NCI-H2171 (cell line): ENCODE results near the gene CPEB1.
"Not testable (repeated sequence)": the region's sequence is repeated elsewhere in the genome, so short reads cannot be mapped to it uniquely, and the experiment has no call there.

Experiments
- DNase-seq: peaks from one replicate; lab custom pipeline; 2025; lab: John Stamatoyannopoulos, UW

CPEB1 gene

GRCh38 chr15:82649226-82649999, 2.2 kb upstream of the CPEB1 start:
- no peak for DNase-seq

- no peak for DNase-seq
Observed at GRCh38 chr15:82648257-82649103, 1.3 kb upstream of the CPEB1 start.

- no peak for DNase-seq
Observed at GRCh38 chr15:82647835-82648256, 683 bp upstream of the CPEB1 start.

GRCh38 chr15:82646250-82647044, 716 bp downstream of the CPEB1 start:
- peak; percentile 46 for DNase-seq

GRCh38 chr15:82644967-82645852, 2.0 kb downstream of the CPEB1 start:
- not testable (repeated sequence) for DNase-seq

- DNase-seq = no peak
Observed at GRCh38 chr15:82643992-82644391, 3.2 kb downstream of the CPEB1 start.

DNA sequence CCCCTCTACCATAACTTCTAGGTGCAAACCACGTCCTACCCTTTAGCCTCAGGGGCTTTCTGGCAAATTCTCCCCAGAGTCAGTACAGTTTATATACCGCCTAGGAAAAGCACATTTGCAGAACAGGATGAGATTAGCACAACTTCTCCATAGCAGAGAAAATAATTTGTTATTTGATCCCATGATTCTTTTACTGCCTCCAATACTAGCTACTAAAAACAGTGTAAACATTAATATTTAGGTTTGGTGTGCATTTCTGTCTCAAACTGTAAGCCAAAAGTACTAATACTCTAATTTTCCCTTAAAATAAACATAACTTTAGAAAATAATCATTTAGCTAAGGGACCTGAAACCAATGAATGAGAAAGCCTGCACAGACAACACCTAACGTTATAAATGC, 4.5 kb downstream of the CPEB1 start:
- DNase-seq = no peak

DNA sequence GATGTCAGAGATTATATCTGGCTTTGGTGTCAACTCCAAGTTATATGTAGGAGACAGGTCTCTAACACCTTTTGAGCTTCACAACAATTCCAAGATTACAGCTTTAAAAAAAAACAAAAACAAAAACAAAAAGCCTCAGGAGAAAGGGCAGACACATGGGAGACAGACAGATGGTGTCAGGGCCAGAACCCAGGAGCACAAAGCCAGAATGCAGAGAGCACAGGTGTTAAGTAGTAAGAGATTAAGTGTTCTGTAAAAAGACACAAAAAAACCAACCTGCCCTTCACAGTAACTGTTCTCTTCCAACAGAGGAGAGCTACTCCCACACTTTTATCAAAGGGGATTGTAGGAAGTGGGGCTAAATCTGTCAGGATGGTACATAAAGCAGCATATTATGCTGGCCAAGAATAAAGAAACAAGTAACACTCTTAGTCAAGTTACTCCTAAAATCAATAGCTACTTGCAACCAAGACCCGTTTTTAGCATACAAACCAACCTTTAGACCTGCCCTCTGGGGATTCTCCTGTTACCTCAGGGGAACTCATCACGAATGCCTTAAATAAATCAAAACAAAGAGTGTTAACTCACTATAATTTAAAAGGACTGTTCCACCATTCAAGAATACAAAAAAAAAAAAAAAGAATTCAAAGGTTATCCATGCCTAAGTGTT, 5.9 kb downstream of the CPEB1 start:
- peak; percentile 65 for DNase-seq

GRCh38 chr15:82640672-82641071, 6.5 kb downstream of the CPEB1 start:
- no peak for DNase-seq

DNA sequence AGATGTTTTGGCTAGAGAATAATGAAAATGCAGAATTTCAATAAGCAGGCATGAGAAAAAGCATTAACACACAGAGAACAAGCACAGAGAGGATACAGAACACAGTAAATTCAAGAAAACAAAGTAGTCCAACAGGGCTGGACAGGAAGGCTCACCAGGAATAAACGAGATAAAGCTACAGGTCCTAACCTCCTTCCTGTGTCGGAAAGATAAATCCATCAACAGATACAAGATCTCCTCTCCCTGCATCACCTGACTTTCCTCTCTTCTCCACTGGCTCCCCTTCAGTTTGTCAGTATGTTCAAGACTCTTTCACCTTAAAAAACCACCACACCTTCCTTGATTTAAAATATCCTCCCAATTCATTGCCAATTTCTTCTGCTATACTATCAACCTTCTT, 11.4 kb downstream of the CPEB1 start:
- DNase-seq = no peak

GRCh38 chr15:82630033-82630432, 17.1 kb downstream of the CPEB1 start:
- DNase-seq = no peak

DNA sequence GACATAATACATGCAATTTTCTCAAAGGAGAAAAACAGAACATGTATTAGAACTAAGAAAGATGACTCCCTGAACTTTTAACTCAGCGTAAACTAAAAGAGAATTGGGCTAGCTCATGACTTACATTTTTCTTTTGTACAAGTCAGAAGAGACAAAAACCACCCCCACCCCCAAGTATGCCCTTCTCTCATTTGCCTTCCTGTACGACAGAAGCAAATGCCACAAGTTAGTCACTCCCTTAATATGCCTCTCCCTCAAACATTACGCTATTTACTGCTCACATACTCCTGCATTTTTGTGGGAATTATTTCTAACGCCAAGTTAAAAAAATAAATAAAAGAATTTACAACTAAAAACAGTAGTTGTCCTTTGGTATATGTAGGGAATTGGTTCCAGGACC, 22.0 kb downstream of the CPEB1 start:
- no peak for DNase-seq

GRCh38 chr15:82624438-82624837, 22.7 kb downstream of the CPEB1 start:
- DNase-seq = no peak

DNA sequence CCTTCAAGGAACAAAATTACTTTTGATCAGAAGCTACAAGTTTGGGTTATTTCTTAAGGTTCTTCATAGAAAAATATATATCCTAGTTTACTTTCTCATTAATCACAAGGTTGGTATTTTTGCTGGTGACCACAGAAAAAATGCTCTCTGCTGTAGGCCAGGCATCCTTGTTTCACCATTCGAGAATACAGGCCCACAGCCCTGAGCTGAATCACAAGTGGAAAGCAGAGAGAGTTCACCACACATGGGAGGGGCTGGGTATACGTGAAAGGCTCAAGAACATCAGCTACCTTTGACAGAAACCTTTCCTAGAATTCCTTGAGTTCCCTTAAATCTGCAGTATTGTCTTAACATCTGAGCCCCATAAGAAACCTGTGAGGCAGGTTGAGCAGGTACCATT, 23.2 kb downstream of the CPEB1 start:
- DNase-seq = no peak

- no peak for DNase-seq
Observed at GRCh38 chr15:82621970-82622369, 25.2 kb downstream of the CPEB1 start.

- no peak for DNase-seq
Observed at GRCh38 chr15:82613747-82614146, 33.4 kb downstream of the CPEB1 start.

GRCh38 chr15:82611348-82611747, 35.8 kb downstream of the CPEB1 start:
- no peak for DNase-seq

DNA sequence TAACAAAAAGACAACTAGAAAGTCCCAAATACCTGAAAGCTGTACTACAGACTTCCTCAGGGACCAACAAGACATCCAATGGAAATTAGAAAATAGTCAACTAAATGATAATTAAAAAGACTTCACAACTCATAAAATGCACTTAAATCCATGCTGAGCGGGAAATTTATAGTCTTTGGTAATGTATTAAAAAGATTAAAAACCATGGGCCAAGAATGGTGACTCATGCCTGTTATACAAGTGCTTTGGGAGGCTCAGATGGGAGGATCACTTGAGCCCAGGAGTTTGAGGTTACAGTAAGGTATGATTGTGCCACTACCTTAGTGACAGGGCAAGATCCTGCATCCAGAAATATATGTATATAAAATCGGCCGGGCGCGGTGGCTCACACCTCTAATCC, 45.0 kb downstream of the CPEB1 start:
- DNase-seq = no peak

- DNase-seq = no peak
Observed at GRCh38 chr15:82599862-82600261, 47.3 kb downstream of the CPEB1 start.

- no peak for DNase-seq
Observed at GRCh38 chr15:82597815-82598214, 49.3 kb downstream of the CPEB1 start.

DNA sequence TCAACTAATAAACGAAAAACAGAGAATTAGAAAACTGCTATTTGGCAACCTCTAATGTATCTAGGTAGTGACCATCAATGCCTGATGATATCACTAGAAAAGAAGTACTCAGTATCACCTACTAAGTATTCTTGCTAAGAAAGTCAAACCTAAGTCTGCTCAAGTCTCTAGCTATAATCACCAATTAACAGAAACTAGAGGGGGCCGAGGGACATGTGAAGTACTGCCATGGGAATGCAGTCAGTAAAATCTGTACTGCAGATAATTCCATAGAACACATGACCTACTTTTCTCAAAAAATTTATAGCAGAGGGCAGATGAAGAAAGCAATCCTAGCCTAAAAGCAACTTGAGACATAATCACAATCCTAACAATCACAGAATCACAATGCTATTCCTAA, 51.4 kb downstream of the CPEB1 start:
- DNase-seq = no peak
